Measurements from ENCODE around the gene CALD1. TPM values are rescaled to one million over a fixed set of nuclear protein-coding genes. Genes with fewer than 3 reads are reported as not detected.

Gene CALD1
- total and polyA plus RNA-seq, 8 donors: 146 to 1,007 (median 302) TPM

DNA sequence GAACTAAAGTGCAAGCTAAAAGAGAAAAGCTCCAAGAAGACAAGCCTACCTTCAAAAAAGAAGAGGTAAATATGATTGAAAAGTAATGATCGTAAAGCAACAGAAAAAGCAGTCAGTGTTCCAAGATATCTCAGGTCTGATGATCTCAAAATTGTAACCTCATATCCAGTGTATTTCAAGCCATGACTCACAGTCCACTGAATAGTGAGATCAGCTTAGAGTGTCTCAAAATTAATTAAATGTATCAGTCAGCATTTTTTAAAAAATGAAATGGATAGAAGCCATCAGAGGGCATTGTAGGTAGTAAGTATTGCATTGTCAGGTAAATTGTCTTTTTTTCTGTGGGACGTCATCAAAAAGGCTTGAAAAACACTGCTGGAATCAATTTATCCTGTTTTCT, 156.3 kb downstream of the CALD1 start:
- H3K27me3 ChIP-seq: no peaks in the 10 kb centered on the region
- intact Hi-C loops (cut with DNase I; ENCODE audit: low total_unique reads): loop anchor here (10.0 kb wide), 1 partner anchor 311 kb away; no protein-coding TSS in a partner anchor
- peak overlapping the region in 3 of 5 donors; percentile 1 to 68 (median 57) for H3K27ac ChIP-seq
- no peak overlapping the region for H3K4me3 ChIP-seq
- 85 to 93% (median 90%) methylated on average over 2 of the region's 2 CpGs for WGBS, 5 donors
- peaks cover 0 to 61% (median 33%) of the 10 kb centered on the region in 4 donors for H3K4me1 ChIP-seq
- peaks cover 0 to 41% (median 18%) of the 10 kb centered on the region in 4 donors for H3K36me3 ChIP-seq
- no peak for DNase-seq
- TF ChIP-seq EP300 (IDR thresholded peaks at IDR 0.05) (no peak), POLR2A (IDR thresholded peaks at IDR 0.05) (no peak), CTCF (IDR thresholded peaks at IDR 0.05) (no peak), POLR2AphosphoS5 (IDR thresholded peaks at IDR 0.05) (no peak)
- H3K9me3 ChIP-seq: no peaks in the 10 kb centered on the region

DNA sequence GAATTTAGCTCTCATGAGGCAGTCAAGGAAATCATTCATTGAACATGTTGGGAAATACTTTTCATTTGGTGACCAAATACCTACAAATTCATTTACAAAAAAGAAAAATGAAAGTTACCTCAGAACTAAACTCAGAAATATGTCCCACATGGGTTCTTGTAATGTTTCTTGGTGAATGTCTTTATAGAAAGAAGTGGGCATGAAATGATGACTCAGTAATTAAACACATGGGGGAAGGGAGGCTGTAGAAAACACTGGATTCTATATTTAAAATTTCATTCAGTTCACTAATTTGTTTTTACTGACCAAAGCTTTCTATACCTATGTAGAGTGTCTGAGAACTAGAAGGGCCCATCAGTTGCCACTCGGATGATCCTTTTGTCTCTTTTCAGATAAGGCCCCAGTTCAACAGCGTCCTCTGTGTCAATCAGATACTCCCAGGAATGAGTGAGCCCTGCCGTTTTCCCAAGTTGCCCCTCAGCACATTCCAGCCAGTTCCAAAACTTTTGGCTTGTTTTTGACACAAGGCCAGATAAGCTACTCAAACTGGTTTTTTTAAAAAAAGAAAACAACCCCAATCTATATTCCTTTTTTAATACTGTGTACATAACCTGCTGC, 157.6 kb downstream of the CALD1 start:
- no peak for DNase-seq
- H3K36me3 ChIP-seq: peaks cover 0 to 44% (median 23%) of the 10 kb centered on the region in 4 donors
- H3K27ac ChIP-seq: peak overlapping the region in 3 of 5 donors; percentile 1 to 68 (median 57)
- H3K4me3 ChIP-seq: no peak overlapping the region
- no peaks in the 10 kb centered on the region for H3K27me3 ChIP-seq
- H3K4me1 ChIP-seq: peaks cover 0 to 65% (median 30%) of the 10 kb centered on the region in 4 donors
- intact Hi-C loops (cut with DNase I; ENCODE audit: low total_unique reads): loop anchor here (10.0 kb wide), 1 partner anchor 312 kb away; no protein-coding TSS in a partner anchor
- H3K9me3 ChIP-seq: no peaks in the 10 kb centered on the region
- whole genome bisulfite sequencing, 5 donors: 39 to 54% (median 46%) methylated on average over 3 of the region's 3 CpGs
- TF ChIP-seq POLR2A (IDR thresholded peaks at IDR 0.05) (no peak), POLR2AphosphoS5 (IDR thresholded peaks at IDR 0.05) (no peak), CTCF (IDR thresholded peaks at IDR 0.05) (no peak), EP300 (IDR thresholded peaks at IDR 0.05) (no peak)

GRCh38 chr7:134938141-134938540, 158.7 kb downstream of the CALD1 start:
- Histone ChIP-seq H3K4me1 (peaks cover 0 to 63% (median 31%) of the 10 kb centered on the region in 4 donors), H3K4me3 (no peak overlapping the region), H3K27ac (peak overlapping the region in 1 of 5 donors; percentile 68), H3K27me3 (no peaks in the 10 kb centered on the region), H3K36me3 (peaks cover 0 to 39% (median 21%) of the 10 kb centered on the region in 4 donors), H3K9me3 (no peaks in the 10 kb centered on the region)
- TF ChIP-seq POLR2A (IDR thresholded peaks at IDR 0.05) (no peak), POLR2AphosphoS5 (IDR thresholded peaks at IDR 0.05) (no peak), EP300 (IDR thresholded peaks at IDR 0.05) (no peak), CTCF (IDR thresholded peaks at IDR 0.05) (no peak)
- DNase-seq: no peak
- intact Hi-C loops (cut with DNase I; ENCODE audit: low total_unique reads): loop anchor here (10.0 kb wide), 1 partner anchor 313 kb away; no protein-coding TSS in a partner anchor
- WGBS, 5 donors: 67 to 86% (median 81%) methylated on average over 4 of the region's 4 CpGs

DNA sequence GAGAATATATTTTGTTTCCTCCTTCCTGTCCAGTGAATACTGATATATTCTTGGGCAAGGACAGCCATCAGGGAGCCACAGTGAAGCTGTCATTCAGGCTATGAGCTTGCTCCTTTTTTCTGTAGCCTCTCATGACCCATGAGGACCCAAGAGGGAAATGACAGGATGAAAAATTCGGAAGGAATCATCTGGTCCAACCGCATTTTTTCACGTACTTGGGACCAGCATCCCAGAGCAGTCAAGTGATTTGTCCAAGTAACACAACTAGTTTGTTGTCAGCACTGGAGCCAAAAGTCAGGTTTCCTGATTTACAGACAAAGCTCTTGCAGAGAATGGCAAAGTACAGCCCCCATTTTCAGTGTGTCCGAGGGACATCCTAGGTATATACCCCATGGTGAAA, 159.7 kb downstream of the CALD1 start:
- Histone ChIP-seq H3K27me3 (no peaks in the 10 kb centered on the region), H3K4me1 (peaks cover 0 to 62% (median 29%) of the 10 kb centered on the region in 4 donors), H3K4me3 (no peak overlapping the region), H3K27ac (peak overlapping the region in 1 of 5 donors; percentile 25), H3K36me3 (peaks cover 0 to 29% (median 15%) of the 10 kb centered on the region in 4 donors), H3K9me3 (no peaks in the 10 kb centered on the region)
- no peak for DNase-seq
- TF ChIP-seq EP300 (IDR thresholded peaks at IDR 0.05) (no peak), POLR2A (IDR thresholded peaks at IDR 0.05) (no peak), POLR2AphosphoS5 (IDR thresholded peaks at IDR 0.05) (no peak), CTCF (IDR thresholded peaks at IDR 0.05) (no peak)
- WGBS, 5 donors: 83 to 89% (median 88%) methylated on average over 4 of the region's 4 CpGs
- intact Hi-C loops (cut with DNase I; ENCODE audit: low total_unique reads): loop anchor here (10.0 kb wide), 1 partner anchor 314 kb away; no protein-coding TSS in a partner anchor

Measured in stomach (tissue), 9 donors.